NCI-H1694 (cell line): ENCODE results near the gene TCEANC.
"Not testable (repeated sequence)": the region's sequence is repeated elsewhere in the genome, so short reads cannot be mapped to it uniquely, and the experiment has no call there.

Source experiments
- DNase-seq: peaks from one replicate; lab custom pipeline; 2025; lab: John Stamatoyannopoulos, UW

TCEANC gene, protein sequence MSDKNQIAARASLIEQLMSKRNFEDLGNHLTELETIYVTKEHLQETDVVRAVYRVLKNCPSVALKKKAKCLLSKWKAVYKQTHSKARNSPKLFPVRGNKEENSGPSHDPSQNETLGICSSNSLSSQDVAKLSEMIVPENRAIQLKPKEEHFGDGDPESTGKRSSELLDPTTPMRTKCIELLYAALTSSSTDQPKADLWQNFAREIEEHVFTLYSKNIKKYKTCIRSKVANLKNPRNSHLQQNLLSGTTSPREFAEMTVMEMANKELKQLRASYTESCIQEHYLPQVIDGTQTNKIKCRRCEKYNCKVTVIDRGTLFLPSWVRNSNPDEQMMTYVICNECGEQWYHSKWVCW

DNA sequence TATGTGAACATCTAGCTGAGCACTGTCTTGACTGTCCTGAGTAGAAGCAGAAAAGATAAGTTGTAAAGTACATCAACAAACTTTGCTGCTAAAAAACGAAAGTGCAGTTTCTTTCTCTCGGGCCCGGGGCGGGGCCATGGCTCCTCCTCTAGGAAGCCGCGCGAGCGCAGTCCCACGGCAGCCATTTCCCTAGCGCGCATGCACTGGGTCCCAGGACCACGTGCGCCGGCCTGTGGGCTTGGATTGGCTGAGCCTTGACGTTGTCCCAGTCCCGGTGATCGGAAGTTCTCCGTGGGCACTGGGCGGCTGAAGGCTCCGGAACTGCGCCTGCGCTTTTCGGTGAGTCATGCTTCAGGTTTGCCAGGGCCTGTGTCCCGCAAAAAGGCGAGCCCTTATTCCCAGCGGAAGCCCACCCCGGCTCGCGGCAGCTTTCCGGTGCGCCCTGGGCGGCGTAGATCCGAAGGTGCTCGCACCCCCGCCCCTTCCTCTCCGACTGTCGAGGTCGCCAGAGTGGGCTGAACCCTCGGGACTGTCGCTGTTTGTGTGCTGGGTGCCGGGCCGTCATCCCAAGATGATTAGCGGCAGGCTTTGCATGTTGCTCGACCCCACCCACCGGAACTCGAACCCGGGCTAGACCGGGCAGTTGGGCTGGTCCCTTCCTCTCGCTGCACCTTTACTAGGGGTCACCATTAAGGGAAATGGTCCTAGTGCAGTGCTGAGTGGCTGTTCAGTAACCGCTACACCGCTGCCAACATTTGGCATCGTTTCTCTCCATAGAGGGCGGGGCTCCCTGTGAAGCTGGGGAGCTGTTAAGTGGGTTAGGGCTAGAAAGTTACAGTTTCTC lies at the start of gene TCEANC:
TCEANC (plus strand) TSS at position 292 of the 844 bp plus-strand sequence. CDS start 9,368 bp downstream, outside the sequence.
- peak; percentile 63 for DNase-seq

DNA sequence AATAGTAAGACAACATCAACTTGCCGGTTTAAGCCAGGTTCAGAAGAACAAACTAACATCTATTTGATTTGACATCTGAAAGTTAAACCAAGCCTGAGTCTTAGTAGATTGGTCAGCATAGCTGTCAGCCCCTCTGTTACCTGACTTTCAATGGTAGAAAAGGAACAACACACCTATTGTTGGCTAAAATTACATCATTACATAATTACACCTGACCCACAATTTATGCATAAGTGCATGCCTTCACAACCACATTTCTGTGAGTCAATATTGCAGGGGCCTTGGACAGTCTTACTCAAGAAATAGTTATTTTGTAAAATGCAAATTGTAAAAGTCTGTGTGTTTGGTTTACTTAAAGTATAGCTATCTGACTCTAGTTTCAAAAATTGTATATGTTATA lies 47.3 kb upstream of the TCEANC start:
- DNase-seq, result no peak

GRCh38 chrX:13607331-13607995 lies 45.5 kb upstream of the TCEANC start:
- no peak for DNase-seq

DNA sequence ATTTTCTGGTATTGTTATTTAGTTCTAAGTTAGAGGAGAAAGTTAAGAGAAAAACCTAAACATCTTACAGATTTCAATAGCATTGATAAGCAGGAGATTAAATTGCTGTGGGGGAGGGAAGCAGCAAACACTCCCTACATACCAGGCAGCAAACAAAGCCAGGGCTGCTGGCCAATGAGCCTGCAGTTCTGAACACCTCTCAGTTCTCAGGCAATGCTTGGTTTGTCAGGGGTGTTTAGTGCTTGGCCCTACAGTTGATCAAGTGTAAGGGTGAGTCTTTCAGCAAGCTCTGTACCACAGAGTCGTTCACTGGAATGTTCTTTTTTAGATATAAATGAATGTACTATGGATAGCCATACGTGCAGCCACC lies 45.0 kb upstream of the TCEANC start:
- no peak for DNase-seq

- no peak for DNase-seq
These were observed 38.8 kb upstream of the TCEANC start for GRCh38 chrX:13614154-13614553.

GRCh38 chrX:13620207-13620606 lies 32.7 kb upstream of the TCEANC start:
- no peak for DNase-seq

- no peak for DNase-seq
These were observed 30.5 kb upstream of the TCEANC start for GRCh38 chrX:13622401-13622964.

DNA sequence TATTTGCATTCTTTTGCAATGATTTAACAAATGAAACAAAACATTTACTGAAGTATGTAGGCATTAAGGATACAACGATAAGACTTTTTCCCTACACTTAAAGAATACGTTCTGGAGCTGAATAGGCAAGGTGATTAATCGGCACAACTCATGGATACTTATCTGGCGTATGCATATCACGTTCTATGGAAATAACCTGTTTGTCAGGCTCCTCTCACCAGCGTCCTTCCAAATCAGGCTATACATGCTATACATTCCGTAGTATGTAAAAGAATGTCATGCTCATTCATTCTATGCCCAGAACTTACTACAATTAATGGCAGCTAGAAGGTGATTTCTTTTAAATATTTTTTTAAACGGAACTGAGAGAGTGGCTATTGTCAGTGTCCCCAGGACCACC lies 25.6 kb upstream of the TCEANC start:
- DNase-seq, result no peak

DNA sequence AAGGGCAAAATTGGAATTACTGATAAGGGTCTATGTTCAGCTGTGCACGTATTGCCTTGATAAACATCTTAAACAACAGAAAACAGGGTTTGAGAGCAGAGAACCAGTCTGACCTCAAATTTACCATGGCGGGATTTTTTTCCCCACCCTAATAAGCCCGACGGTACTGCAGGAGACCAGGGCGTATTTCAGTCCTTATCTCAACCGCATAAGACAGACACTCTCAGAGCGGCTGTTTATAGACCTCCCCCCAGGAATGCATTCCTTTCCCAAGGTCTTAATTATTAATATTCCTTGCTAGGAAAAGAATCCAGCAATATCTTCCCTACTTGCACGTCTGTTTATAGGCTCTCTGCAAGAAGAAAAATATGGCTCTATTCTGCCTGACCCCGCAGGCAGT lies 15.7 kb upstream of the TCEANC start:
- DNase-seq, result not testable (repeated sequence)

DNA sequence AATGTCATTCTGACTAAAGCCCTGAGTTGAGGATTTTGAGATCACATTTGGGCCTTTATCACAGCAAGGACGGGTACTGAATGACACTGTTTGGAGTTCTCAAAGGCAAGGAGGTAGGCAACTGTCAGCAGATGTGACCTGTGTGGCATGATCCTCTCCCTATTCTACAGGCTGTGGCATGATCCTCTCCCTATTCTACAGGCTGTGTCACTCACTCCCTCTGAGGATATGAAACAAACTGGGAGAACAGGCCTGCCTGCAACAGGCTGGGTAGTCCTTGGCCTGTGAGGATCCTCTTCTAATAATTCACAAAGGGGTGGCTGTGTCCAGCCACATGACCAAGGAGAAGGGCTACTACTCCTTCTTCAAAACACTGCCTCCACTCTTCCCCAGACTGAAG lies 14.9 kb upstream of the TCEANC start:
- no peak for DNase-seq

GRCh38 chrX:13638826-13639225 lies 14.1 kb upstream of the TCEANC start:
- no peak for DNase-seq

GRCh38 chrX:13641684-13642083 lies 11.3 kb upstream of the TCEANC start:
- not testable (repeated sequence) for DNase-seq

DNA sequence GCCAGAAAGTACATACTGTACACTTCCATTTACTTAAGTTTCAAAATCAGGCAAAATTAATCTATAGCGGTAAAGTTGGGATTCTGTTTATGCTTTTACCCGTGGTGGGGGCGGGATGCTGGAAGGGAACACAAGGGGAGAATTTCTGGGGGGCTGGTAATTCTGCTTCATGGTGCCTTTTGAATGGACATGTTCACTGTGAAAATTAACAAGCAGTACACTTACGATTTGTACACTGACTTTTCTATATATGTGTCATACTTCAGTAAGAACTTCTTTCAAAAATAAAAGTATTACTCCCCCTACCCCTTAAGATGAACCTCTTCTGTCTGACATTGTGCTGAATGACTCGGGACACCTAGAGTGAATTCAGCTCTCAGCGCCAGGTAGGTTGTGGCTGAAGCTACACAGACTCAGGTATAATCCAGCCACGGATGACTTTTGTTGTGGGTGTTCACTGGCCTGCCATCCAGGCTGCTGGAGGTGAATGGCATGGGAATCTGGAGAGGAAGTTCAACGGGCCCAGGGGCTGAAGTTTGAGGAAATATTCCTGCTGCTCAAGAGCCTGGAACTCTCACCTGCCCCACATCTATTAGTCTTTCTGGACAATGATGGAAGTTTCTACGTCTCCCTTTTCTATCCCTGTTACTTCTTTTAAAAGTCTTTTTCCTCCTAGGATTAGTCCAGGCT lies 7.3 kb upstream of the TCEANC start:
- DNase-seq, result no peak

DNA sequence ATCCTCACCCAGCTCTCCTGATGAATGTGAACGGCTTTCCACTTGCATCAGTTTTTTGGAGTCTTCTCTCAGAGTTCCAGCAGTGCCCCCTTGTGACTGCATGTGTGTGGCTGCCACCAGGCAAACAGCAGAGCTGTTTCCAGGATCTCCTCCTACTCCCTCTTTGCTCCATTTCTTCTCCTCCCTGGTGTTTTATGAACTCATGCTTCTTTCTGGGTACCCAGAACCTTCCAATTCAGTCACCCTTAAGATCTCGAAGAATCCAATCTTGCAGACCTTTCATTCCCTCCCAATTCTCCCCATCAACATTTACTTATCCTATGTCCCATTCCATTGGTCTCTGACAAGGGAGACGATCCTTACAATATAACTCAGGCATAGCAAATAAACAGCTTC lies 6.8 kb upstream of the TCEANC start:
- peak; percentile 2 for DNase-seq

- DNase-seq, result no peak
These were observed 5.2 kb upstream of the TCEANC start for GRCh38 chrX:13647709-13648212.

DNA sequence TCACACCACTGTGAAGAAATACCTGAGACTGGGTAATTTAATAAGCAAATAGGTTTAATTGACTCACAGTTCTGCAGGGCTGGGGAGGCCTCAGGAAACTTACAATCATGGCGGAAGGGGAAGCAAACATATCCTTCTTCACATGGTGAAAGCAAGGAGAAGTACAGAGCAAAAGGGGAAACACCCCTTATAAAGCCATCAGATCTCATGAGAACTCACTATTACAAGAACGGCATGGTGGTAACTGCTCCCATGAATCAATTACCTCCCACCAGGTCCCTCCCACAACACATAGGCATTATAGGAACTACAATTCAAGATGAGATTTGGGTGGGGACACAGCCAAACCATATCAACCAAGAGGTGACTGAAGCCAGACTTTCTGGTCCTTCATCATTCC lies 4.6 kb upstream of the TCEANC start:
- DNase-seq, result not testable (repeated sequence)

GRCh38 chrX:13649838-13650237 lies 3.1 kb upstream of the TCEANC start:
- no peak for DNase-seq

GRCh38 chrX:13650318-13650717 lies 2.6 kb upstream of the TCEANC start:
- DNase-seq, result no peak

DNA sequence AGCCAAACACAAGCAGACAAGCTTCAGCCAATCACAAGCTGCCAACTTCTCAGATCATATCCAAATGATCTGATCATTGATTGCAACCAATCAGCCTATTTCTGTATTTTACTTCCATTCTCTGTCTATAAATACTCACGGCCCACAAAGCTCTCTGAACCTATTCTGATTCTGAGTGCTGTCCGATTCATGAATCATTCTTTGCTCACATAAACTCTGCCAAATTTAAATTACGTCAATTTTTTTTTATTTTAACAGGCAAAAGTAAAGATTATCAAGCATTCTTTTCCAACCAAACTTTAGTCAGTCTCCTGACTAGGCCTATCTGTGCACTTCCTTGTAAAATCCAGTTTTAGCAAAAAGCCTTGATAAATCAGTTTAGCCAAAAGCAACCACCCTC lies 1.8 kb upstream of the TCEANC start:
- DNase-seq, result no peak

DNA sequence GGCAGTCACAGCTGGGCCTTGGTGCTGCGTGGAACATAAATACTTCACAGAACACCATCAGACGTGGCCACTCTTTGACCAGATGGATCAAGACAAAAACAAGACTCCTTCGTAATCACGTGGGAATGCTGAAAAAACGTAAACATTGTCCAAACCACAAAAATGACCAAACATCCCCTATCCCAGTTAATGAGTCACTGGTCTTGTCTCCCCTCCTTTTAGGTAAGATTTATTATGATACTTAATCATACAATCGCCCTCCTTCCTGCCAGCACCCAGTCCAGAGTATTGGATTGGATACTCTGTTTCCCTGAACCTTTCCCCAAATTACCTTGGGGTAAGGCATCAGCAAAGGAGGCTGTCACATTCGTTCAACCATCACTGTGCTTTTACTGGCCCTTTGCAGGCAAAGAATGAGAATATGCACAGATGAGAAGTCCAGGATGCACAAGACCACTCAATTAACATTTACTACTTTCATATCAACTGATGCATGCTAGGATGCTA lies 601 bp upstream of the TCEANC start:
- no peak for DNase-seq

DNA sequence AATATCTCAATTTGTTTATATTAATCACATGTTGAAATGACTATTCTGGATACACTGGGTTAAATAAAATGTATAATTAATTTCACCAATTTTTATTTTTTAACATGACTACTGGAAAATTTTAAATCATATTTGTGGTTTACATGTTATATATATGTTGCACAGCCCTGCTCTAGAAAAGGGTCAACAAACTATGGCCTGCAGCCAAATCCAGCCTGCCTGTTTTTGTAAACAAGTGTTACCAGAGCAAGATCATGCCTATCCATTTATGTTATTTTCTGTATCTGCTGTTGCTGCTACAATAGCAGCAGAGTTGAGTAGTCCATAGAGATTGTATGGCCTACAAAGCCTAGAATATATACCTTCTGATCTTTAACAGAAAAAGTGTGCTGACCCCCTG lies 1.2 kb downstream of the TCEANC start:
- DNase-seq, result no peak
